WTC11 (cell line): Measurements from ENCODE around the gene CIRBP.

Source experiments
- ESRRA ChIP-seq: sonication (generic); formaldehyde crosslinking; IDR thresholded peaks from 2 replicates; pipeline ENCODE4 v1.8.1; 2022; ENCODE audit warnings: mild to moderate bottlenecking, missing genetic modification reagents, borderline replicate concordance
- FOXP1 ChIP-seq: sonication (generic); formaldehyde crosslinking; IDR thresholded peaks from 2 replicates; pipeline ENCODE4 v1.8.0; 2022; ENCODE audit warnings: missing genetic modification reagents, mild to moderate bottlenecking, moderate library complexity, borderline replicate concordance
- JUN ChIP-seq: sonication (generic); formaldehyde crosslinking; IDR thresholded peaks from 2 replicates; pipeline ENCODE4 v1.8.0; 2023; ENCODE audit warnings: mild to moderate bottlenecking, missing genetic modification reagents
- NR3C1 ChIP-seq: sonication (generic); formaldehyde crosslinking; conservative IDR thresholded peaks from 2 replicates; pipeline ENCODE4 v1.8.1; 2023; ENCODE audit warnings: low read depth, mild to moderate bottlenecking, missing genetic modification reagents
- TCF7 ChIP-seq: sonication (generic); formaldehyde crosslinking; IDR thresholded peaks from 2 replicates; pipeline ENCODE4 v1.8.0; 2022; ENCODE audit warnings: mild to moderate bottlenecking, low read depth, missing genetic modification reagents, moderate library complexity
- ZNF121 ChIP-seq: sonication (generic); formaldehyde crosslinking; IDR thresholded peaks from 2 replicates; pipeline ENCODE4 v1.8.0; 2023; ENCODE audit warnings: missing genetic modification reagents
- TF ChIP-seq, protein P1 (sequence below): fragments of 200-600 bp; IDR thresholded peaks from 2 replicates; pipeline ENCODE4 v1.8.0; 2022; ENCODE audit warnings: antibody characterized with exemption
- TF ChIP-seq, protein P2 (sequence below): sonication (generic); formaldehyde crosslinking; IDR thresholded peaks from 2 replicates; pipeline ENCODE4 v1.8.0; 2022; ENCODE audit warnings: mild to moderate bottlenecking, missing genetic modification reagents
- TF ChIP-seq, protein P3 (sequence below): sonication (generic); formaldehyde crosslinking; IDR thresholded peaks from 2 replicates; pipeline ENCODE4 v1.8.1; 2023; ENCODE audit warnings: mild to moderate bottlenecking, missing genetic modification reagents, borderline replicate concordance
- TF ChIP-seq, protein P4 (sequence below): sonication (generic); formaldehyde crosslinking; conservative IDR thresholded peaks from 2 replicates; pipeline ENCODE4 v1.8.1; 2022; ENCODE audit warnings: mild to moderate bottlenecking, missing genetic modification reagents
- TF ChIP-seq, protein P5 (sequence below): sonication (generic); formaldehyde crosslinking; IDR thresholded peaks from 2 replicates; pipeline ENCODE4 v1.8.0; 2022; ENCODE audit warnings: mild to moderate bottlenecking, missing genetic modification reagents

DNA sequence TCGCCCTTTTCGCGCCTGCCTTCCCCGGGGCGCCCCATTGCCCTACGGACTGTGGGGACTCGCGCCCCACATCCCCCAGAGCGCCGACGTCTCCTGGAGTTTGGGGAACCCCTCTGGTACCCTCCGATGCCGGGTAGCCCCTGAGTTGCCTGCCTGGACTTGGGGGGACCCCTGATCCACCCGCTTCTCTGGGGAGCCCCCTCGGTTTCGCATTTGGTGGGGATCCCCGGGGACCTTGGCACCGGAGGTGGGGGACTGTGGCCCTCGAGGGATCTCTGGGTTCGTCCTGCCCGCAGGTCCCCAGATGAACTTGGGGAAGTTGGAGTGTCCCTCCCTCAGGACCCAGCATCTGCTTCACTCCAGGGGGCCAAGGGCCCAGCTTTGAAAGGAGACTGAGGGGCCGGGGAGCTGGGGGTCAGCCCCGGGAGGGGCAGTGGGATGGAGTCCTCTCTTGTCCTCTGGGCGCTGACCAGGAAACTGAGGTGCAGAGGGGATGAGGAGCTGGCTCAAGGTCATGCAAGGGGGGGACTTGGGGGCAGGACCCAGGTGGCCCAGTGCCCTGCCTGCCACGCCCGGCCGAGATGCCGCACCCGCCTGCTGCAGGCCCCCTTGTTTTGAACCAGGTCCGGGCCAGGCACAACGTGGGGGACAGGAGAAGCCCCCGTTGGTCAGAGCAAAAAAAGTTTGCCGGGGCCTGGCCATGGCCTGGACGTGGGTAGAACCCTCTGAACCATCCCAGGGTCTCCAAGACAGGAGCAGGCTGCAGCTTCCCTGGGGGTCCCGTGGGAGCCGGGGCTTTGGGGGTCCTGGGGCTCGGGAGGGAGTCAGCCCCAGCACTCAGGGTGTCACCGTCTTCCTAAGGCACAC lies 17.6 kb downstream of the CIRBP start:
- TF ChIP-seq ESRRA (no peak), TCF7 (CRISPR knock-in tag) (no peak), FOXP1 (CRISPR knock-in tag) (no peak), ZNF121 (no peak), NR3C1 (no peak), JUN (CRISPR knock-in tag) (no peak)
- TF ChIP-seq, protein P1, sequence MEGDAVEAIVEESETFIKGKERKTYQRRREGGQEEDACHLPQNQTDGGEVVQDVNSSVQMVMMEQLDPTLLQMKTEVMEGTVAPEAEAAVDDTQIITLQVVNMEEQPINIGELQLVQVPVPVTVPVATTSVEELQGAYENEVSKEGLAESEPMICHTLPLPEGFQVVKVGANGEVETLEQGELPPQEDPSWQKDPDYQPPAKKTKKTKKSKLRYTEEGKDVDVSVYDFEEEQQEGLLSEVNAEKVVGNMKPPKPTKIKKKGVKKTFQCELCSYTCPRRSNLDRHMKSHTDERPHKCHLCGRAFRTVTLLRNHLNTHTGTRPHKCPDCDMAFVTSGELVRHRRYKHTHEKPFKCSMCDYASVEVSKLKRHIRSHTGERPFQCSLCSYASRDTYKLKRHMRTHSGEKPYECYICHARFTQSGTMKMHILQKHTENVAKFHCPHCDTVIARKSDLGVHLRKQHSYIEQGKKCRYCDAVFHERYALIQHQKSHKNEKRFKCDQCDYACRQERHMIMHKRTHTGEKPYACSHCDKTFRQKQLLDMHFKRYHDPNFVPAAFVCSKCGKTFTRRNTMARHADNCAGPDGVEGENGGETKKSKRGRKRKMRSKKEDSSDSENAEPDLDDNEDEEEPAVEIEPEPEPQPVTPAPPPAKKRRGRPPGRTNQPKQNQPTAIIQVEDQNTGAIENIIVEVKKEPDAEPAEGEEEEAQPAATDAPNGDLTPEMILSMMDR = no peak
- TF ChIP-seq, protein P2, sequence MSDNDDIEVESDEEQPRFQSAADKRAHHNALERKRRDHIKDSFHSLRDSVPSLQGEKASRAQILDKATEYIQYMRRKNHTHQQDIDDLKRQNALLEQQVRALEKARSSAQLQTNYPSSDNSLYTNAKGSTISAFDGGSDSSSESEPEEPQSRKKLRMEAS (CRISPR knock-in tag) = no peak
- TF ChIP-seq, protein P3, sequence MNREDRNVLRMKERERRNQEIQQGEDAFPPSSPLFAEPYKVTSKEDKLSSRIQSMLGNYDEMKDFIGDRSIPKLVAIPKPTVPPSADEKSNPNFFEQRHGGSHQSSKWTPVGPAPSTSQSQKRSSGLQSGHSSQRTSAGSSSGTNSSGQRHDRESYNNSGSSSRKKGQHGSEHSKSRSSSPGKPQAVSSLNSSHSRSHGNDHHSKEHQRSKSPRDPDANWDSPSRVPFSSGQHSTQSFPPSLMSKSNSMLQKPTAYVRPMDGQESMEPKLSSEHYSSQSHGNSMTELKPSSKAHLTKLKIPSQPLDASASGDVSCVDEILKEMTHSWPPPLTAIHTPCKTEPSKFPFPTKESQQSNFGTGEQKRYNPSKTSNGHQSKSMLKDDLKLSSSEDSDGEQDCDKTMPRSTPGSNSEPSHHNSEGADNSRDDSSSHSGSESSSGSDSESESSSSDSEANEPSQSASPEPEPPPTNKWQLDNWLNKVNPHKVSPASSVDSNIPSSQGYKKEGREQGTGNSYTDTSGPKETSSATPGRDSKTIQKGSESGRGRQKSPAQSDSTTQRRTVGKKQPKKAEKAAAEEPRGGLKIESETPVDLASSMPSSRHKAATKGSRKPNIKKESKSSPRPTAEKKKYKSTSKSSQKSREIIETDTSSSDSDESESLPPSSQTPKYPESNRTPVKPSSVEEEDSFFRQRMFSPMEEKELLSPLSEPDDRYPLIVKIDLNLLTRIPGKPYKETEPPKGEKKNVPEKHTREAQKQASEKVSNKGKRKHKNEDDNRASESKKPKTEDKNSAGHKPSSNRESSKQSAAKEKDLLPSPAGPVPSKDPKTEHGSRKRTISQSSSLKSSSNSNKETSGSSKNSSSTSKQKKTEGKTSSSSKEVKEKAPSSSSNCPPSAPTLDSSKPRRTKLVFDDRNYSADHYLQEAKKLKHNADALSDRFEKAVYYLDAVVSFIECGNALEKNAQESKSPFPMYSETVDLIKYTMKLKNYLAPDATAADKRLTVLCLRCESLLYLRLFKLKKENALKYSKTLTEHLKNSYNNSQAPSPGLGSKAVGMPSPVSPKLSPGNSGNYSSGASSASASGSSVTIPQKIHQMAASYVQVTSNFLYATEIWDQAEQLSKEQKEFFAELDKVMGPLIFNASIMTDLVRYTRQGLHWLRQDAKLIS (CRISPR knock-in tag) = no peak
- TF ChIP-seq, protein P4, sequence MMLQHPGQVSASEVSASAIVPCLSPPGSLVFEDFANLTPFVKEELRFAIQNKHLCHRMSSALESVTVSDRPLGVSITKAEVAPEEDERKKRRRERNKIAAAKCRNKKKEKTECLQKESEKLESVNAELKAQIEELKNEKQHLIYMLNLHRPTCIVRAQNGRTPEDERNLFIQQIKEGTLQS (CRISPR knock-in tag) = no peak
- TF ChIP-seq, protein P5, sequence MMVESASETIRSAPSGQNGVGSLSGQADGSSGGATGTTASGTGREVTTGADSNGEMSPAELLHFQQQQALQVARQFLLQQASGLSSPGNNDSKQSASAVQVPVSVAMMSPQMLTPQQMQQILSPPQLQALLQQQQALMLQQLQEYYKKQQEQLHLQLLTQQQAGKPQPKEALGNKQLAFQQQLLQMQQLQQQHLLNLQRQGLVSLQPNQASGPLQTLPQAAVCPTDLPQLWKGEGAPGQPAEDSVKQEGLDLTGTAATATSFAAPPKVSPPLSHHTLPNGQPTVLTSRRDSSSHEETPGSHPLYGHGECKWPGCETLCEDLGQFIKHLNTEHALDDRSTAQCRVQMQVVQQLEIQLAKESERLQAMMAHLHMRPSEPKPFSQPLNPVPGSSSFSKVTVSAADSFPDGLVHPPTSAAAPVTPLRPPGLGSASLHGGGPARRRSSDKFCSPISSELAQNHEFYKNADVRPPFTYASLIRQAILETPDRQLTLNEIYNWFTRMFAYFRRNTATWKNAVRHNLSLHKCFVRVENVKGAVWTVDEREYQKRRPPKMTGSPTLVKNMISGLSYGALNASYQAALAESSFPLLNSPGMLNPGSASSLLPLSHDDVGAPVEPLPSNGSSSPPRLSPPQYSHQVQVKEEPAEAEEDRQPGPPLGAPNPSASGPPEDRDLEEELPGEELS = no peak
